HG03439 (cell line): ENCODE results near the gene RUVBL1.

Experiments
- ATAC-seq: cut with Tn5 transposase; IDR thresholded peaks from one replicate; pipeline ENCODE4 v1.9.1; 2021; ENCODE audit warnings: mild to moderate bottlenecking, moderate library complexity; ENCODE audit not compliant: unreplicated experiment

Gene RUVBL1

GRCh38 chr3:128143496-128143895 lies 19.9 kb upstream of the RUVBL1 start:
- ATAC-seq = no peak

GRCh38 chr3:128133273-128133883 lies 9.8 kb upstream of the RUVBL1 start:
- no peak for ATAC-seq

GRCh38 chr3:128131897-128132646 lies 8.5 kb upstream of the RUVBL1 start:
- ATAC-seq = no peak

GRCh38 chr3:128128251-128128650 lies 4.6 kb upstream of the RUVBL1 start:
- ATAC-seq = no peak

- no peak for ATAC-seq
Measured at GRCh38 chr3:128127236-128127635, 3.6 kb upstream of the RUVBL1 start.

- peak; percentile 4 for ATAC-seq
Measured at GRCh38 chr3:128123156-128123537, 465 bp downstream of the RUVBL1 start.

- no peak for ATAC-seq
Measured at GRCh38 chr3:128122013-128122412, 1.6 kb downstream of the RUVBL1 start.

- peak; percentile 52 for ATAC-seq
Measured at GRCh38 chr3:128113817-128114794, 9.5 kb downstream of the RUVBL1 start.

GRCh38 chr3:128112357-128112968 lies 11.1 kb downstream of the RUVBL1 start:
- peak; percentile 58 for ATAC-seq

- ATAC-seq = no peak
Measured at GRCh38 chr3:128111147-128111546, 12.5 kb downstream of the RUVBL1 start.

GRCh38 chr3:128107834-128108233 lies 15.8 kb downstream of the RUVBL1 start:
- ATAC-seq = no peak

GRCh38 chr3:128103136-128103676 lies 20.4 kb downstream of the RUVBL1 start:
- ATAC-seq = no peak

GRCh38 chr3:128100638-128101037 lies 23.0 kb downstream of the RUVBL1 start:
- ATAC-seq = no peak

- no peak for ATAC-seq
Measured at GRCh38 chr3:128100161-128100560, 23.5 kb downstream of the RUVBL1 start.

- no peak for ATAC-seq
Measured at GRCh38 chr3:128098234-128098633, 25.4 kb downstream of the RUVBL1 start.

GRCh38 chr3:128095222-128095703 lies 28.3 kb downstream of the RUVBL1 start:
- ATAC-seq = peak; percentile 73

- ATAC-seq = no peak
Measured at GRCh38 chr3:128094295-128095151, 29.1 kb downstream of the RUVBL1 start.

GRCh38 chr3:128091586-128091985 lies 32.0 kb downstream of the RUVBL1 start:
- ATAC-seq = no peak

GRCh38 chr3:128089135-128089534 lies 34.5 kb downstream of the RUVBL1 start:
- ATAC-seq = no peak

GRCh38 chr3:128084675-128085021 lies 39.0 kb downstream of the RUVBL1 start:
- ATAC-seq = no peak
